ENCODE results near the gene YTHDC2.

DNA sequence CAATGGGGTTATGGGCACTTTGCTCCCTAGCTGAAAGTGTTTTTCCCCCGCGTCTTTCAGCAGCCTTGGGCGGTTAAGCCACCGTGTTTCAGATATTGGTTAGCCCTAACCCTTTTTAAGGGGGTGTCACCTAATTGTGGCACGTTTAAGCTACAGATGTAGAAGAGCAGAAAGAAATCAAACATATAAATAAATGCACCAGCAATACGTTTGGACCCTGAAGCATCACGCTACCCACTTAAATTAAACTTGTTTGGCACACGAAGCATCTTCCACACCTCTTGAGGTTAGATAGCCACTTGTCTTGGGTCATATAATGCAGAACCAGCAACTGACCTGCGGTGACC is 768 bp downstream of the YTHDC2 start:
- TF ChIP-seq CTCF (IDR thresholded peaks at IDR 0.05) (no peak), EP300 (IDR thresholded peaks at IDR 0.05) (no peak)
